Superior temporal gyrus (tissue), 1 donor: Measurements from ENCODE around the gene SLC9A8.
"Not testable (repeated sequence)": the region's sequence is repeated elsewhere in the genome, so short reads cannot be mapped to it uniquely, and the experiment has no call there.

ENCODE experiments used
- DNase-seq: peaks from one replicate; pipeline ENCODE4 v3.0.0-alpha.2; 2016; ENCODE audit errors: extremely low spot score

Gene SLC9A8

DNA sequence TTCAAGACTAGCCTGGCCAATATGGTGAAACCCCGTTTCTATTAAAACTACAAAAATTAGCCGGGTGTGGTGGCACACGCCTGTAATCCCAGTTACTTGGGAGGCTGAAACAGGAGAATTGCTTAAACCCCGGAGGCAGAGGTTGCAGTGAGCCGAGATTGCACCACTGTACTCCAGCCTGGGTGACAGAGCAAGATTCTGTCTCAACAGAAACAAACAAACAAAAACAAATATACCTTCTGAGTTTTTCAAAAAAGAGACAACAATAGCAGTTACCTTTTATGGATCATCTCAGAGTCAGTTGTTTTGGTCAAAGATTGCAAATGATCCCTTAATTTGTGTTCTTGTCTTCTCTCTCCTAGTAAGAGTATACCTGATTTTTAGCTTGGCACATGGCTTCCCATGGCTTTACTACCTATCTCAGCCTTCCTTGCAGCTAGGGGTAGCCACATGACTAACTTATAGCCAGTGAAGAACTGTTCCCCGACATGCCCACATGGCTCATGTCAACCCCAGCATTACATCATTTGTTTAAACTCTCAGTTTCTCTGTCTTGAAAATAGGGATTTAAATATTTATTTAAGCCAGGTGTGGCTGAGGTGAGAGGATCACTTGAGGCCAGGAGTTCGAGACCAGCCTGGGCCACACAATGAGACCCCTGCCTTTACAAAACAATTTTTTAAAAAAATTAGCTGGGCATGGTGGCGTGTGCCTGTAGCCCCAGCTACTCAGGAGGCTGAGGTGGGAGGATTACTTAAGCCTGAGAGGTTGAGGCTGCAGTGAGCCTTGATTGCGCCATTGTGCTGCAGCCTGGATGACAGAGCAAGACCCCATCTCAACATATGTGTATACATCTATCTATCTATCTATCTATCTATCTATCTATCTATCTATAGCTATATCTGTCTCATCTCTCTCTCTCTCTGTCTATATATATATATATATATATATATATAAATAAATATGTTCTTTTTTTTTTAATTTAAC, 25.0 kb upstream of the SLC9A8 start:
- DNase-seq, result no peak

DNA sequence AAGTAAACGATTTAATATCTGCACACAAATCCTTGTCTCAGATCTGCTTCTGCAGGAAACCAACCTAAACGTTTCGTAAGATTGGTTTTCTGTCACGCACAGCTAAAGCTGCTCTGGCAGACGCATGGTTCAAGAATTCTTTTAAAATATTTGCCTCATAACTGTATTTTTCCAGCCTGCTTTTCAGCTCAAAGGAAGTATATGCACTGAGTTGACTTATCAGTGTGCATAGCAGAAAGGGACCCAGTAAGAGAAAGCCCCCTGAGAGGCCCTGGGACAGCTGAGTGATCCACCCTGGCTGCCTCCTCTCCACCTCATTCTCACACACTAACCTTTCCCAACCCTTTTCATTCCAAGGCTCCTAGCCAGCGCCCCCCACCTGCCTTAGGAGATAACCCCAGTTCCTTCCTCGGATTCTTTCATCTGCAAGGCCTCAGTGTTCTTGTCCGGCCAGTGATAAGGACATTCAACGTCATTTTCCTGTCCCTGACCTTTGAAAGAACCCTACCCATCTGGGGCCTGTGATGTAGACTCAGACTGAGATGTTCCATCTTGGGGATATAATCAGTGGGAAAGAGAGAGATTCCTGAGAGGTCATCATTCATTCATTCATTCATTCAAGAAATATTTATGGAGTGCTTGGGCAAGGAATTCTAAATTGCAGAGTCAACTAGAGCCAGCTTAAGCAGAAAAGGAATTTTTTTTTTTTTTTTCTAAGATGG, 22.4 kb upstream of the SLC9A8 start:
- DNase-seq, result no peak

DNA sequence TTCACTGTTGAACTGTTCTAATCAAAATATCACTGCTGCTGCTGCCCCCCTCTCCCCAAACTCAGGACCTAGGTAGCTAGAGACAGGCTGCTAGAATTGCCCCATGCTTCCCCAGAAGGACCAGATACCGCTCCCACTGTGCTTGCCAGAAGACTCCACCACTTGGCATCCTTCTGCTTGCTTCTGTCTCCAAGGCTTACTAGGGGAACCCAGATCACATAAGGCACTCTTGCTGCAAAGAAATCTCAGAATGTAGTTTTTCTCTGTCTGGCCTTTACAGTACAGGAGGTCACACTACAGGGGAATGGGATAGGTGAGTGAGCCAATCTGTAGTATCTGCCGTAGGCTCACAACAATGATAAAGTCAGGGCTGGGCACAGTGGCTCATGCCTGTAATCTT, 21.5 kb upstream of the SLC9A8 start:
- DNase-seq, result no peak

DNA sequence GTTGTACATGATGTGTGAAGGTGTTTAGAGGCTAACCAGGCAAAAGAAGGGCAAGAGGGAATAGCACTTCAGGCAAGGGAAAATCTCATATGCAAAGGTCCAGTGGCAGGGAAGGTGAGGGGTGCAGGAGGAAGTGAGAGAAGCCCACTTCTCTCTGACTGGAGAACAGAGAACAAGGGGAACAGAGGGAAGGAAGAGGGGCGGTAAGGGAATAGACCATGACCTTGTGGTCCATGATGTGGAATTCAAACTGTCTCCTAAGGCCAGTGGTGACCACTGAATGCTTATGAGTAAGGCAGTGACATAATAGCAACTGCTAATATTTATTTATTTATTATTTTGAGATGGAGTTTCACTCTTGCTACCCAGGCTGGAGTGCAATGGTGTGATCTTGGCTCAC, 20.6 kb upstream of the SLC9A8 start:
- no peak for DNase-seq

DNA sequence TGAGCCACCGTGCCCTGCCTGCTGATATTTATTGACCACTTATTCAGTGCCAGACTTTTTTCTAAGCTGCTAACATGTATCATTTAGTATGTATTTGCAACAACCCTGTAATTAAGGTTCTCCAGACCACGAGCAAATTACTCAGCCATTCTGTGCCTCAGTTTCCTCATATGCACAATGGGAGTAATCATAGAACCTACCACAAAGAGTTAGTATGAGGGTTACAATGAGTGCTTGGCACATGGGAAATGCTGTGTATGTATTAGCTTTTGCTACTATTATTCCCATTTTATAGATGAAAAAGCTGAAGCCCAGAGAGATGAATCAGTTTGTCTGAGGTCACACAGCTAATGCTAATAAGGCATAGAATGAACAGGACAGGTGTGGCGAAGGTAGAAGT, 20.0 kb upstream of the SLC9A8 start:
- no peak for DNase-seq

DNA sequence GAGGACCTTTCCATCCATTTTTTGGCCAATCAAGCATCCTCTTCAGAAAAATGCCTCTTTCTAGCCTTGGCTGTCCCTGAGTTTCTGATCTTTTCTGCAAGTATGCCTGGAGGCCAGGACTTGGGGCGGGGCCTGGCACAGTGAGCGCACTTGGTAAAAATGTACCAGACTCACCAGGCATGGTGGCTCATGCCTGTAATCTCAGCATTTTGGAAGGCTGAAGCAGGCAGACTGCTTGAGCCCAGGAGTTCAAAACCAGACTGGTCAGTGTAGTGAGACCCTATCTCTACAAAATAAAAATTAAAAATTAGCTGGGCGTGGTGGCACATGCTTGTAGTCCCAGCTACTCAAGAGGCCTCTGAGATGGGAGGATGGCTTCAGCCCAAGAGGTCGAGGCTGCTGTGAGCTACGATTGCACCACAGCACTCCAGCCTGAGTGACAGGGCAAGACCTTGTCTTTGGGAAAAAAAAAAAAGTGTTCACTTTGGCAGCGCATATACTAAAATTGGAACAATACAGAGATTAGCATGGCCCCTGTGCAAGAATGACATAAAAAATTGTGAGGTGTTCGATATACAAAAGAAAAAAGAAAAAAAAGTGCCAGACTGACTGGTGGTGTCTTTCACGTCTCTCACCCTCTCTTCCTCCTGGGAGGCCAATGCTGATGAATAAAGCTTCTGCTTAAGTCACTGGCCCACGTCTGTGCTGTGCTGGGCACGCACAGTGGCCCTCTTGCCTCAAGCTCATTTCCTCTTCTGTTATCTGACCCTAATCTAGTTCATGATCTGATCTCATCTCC, 18.1 kb upstream of the SLC9A8 start:
- DNase-seq, result no peak

DNA sequence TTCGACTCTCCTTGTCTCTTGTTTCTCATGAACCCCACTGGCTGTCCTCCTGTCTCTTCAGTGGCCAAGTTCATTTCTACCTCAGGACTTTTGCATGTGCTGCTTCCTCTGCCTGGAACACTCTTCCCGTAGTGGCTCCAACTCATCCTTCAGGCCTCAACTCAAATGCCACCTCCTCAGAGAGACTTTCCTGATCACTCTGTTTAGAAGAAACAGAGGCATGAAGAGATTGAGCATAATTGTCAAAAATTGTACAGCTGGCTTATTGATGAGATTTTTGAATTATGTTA, 17.5 kb upstream of the SLC9A8 start:
- no peak for DNase-seq

DNA sequence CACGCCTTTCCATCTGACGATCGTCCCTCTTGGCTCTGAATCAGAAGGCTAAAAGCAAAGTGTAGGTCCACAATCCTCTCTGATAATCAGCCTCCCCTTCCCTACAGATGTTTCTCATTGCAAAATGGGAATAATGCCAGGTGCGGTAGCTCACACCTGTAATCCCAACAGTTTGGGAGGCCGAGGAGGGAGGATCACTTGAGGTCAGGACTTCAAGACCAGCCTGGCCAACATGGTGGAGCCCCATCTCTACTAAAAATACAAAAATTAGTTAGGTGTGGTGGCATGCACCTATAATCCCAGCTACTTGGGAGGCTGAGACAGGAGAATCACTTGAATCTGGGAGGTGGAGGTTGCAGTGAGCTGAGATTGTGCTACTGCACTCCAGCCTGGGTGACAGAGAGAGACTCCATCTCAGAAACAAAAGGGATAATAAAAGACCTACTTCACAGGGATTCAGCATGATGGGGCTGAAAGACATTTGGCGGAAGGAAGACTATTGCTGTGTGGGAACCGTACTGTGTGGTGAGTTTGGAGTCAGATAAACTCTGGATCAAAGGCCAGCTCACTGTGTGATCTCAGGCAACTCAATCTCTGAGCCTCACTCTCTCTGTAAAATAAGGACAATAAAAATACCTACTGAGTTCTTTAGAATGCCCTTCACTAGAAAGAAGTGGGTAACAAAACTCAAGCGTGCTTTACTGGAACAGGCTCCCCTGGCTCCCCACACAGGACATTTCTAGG, 15.9 kb upstream of the SLC9A8 start:
- DNase-seq, result no peak

DNA sequence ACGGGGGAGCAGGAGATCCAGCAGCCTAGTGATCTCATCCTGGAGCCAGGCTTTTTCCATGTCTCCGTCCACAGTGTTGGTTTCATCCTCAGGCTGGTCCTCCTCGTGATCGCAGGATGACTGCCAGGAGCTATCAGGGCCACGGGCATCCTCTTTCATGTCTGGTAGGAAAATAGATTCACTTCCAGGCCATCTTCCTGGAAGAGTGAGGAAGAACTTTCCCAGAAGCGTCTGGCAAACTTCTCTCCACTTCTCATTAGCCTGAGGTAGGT, 15.3 kb upstream of the SLC9A8 start:
- DNase-seq, result no peak

DNA sequence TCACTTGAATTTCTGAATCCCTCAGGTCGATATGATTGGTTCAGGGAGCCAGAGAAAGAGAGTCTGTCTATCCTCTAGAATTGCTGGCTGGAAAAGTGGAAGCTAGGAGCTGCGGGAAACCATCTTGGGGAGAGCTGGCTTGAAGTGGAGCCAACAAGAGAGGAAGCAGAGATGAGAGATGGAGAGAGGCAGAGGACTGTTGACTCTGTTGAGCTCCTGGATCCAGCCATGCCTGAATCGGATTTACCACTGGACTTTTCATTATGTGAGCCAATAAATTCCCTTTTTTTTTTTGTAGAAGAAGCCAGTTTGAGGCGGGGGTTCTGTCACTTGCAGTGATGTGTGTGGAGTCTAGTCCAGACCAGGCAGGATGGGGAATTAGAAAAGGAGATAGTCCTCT, 13.9 kb upstream of the SLC9A8 start:
- no peak for DNase-seq

DNA sequence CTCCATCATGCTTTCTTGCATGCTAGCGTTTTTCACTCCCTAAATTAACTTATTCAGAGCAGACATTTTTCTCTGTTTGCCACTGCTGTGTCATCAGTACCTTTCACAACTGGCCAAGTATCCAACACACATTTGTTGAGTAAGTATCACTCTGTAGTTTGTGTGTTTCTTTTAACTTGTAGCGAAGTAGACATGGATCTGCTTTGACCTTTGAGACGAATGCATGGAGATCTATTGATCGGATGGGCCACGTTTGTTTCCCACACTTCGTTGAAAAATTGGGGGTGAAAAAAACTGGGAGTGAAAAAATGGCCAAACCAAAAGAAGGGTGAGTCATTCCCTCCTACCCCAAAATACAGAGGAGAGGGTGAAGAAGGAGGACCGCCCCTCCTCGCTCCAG, 12.9 kb upstream of the SLC9A8 start:
- DNase-seq, result no peak

DNA sequence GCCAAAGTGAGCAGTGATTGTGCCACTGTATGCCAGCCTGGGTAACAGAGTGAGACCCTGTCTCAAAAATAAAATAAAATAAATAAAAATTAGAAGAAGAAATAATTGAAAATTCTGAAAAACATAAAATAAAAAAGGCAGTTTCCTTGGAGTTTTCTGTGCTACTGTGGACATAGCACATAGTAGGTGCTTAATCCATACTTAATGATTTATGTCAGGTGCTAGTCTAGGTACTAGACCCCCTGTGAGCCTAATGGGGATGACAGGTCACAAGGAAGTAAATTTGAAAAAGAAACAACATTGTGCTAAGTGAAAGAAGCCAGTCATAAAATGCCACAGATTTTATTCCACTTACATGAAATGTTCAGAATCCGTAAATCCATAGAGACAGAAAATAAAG, 9.2 kb upstream of the SLC9A8 start:
- no peak for DNase-seq

DNA sequence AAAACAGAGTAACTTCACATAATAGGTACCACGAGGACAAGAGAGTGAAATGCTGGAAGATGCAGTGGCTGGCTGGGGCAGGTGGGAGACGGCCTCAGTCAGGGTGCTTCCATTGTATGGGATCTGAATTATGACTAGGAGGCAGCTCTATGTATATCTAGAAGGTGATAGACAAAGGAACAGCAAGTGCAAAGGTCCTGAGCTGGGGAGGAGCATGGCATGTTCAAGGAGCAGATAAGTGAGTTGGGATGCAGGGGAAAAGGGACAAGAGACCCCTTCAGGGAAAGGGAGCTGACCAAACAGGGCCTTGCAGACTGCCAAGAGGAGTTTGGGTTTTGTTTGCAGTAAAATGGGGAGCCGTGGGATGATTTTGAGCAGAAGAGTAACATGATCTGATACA, 8.3 kb upstream of the SLC9A8 start:
- DNase-seq, result no peak

DNA sequence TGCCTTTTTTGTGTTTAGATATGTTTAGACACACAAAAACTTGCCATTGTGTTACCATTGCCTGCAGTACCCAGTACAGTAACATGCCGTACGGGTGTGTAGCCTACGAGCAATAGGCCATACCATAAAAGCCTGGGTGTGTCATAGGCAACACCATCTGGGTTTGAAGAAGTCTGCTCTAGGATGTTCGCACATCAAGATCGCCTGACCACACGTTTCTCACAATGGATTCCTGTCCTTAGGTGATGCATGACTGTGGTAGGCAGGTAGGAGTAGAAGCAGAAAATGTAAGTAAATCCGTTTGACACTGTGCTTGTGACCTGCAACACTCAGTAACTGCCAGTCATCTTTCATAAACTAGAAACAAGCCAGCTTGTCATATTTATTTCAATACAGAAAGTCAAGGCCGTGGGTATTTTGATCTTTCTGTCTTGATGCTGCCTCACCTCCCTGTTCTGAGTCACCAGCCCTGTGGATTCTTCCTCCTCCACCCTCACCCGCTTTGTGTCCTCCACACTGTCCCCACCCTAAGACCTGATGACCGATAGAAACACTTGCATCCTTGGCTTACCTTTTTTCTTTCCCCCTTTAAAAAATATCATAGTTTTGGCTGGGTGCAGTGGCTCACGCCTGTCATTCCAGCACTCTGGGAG, 7.3 kb upstream of the SLC9A8 start:
- not testable (repeated sequence) for DNase-seq

DNA sequence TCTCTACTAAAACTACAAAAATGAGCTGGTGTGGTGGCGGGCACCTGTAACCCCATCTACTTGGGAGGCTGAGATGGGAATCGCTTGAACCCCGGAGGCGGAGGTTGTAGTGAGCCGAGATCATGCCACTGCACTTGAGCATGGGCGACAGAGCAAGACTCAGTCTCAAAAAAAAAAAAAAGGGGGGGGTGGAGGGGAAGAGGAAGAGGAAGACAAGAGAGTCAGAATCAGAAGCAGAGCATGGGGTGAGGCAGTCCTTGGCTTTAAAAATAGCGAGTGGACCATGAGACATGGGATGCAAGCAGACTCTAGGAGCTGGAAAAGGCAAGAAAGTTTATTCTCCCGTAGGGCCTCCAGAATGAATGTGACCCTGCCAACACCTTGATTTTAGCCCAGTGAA, 3.9 kb upstream of the SLC9A8 start:
- DNase-seq, result no peak

DNA sequence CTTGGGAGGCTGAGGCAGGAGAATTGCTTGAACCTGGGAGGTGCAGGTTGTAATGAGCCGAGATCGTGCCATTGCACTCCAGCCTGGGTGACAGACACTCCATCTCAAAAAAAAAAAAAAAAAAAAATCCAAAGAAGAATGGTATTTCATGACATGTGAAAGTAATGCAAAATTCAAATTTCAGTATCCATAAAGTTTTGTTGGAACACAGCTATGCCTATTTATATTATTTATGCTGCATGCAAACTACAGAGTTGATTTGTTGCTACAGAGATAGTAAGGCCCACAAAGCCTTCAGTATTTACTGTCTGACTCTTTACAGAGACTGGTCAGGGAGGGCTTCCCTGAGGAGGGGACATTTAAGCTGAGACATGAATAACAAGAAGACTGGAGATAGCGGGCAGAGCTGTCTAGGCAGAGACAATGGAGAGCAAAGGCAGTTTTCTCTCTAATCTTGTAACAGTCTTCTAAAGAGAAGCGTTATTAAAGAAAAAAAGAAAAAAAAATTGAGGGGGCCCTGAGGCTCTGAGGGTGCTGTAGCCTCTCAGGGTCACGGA, 2.7 kb upstream of the SLC9A8 start:
- DNase-seq, result no peak

DNA sequence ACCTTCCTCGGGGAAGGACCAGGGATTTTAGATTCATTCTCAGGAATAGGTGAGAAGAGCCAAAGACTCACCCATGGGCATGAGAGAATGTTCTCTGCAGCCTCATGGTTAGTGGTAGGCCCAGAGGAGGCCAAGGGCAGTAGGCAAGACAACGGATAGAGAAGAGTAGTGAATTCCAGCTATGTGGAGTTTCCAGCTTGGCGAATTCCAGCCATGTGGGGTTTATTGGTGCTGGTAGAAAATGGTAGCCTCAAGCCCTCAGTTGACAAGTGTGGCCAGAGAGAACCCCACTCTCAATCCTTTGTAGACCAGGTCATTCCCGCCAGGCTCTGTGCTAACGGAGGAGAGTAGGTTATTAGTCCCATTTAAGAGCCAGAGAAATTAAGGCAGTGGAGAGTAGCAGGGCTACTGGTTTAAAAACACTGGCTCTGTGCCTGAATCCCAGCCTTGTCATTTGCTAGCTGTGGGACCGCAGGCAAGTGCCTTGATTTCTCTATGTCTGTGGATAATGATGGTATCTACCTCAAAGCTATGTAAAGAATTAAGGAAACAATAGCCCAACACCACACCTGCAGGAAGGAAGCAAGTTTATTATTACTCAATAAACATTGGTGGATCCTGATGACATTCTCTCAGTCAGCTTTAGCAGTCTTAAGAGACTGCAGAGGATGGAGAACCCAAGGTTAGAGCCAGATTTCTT, 2.0 kb upstream of the SLC9A8 start:
- no peak for DNase-seq

DNA sequence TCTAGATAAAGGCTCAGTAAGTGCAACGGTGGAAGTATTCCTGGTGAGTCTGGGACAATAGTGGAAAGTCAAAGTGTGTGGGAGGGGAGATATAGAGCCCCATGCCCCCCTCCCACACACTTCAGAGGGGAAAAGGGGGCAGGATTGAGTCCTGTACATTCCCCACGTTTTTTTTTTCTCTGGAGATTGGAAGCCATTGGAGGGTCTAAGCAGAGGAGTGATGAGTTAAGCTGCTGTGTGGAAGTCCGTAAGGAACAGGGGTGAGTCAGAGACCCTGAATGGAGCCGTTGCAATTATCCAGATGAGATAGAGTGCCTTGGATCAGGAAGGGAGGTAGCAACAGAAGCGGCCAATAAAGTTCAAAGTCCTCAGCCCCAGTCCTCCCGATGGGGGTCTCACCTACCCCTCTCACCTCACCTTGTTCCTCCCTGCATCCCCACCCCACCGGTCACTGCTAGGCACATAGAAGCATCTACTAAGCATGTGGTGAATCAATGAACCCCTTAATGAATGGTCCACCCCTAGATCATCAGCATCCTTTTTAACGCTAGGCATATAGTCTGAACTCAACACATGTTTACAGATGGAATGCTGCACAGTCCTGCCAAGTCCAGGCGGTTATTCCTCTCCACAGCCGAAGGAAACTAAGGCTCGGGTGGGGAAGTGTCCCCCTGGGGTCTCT, 662 bp upstream of the SLC9A8 start:
- DNase-seq, result no peak

DNA sequence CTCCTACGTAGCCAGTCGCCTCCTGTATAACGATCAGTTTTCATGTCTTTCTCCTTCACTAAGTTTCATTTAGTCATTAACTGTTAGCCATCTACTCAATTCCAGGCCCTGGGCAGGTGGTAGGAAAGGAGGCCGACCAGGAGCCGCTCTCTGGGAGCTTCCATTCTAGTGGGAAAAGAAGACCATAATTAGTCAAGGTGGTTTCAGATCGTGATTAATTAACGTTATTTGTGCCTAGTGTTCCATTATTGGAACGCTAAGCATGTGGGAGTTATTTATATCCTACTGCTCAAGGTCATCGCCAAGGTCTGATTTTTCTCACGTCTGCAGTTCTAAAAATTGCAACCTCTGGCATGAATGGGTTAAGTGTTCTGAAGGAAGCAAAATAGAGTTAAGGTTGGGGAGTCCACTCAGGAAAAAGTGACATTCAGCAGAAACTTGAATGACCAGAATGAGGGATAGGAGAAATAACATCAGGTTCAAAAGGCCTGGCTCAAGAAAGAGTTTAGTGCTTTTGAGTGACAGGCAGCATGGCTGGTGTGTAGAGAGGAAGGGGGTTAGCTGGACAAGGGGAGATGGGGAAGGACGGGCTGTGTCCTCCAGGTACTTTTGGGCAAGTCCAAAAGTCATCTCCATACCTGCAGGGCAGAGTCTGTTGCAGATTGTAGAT, 812 bp downstream of the SLC9A8 start:
- DNase-seq, result no peak
